NOMO-1 (cell line): Measurements from ENCODE around the gene PLCH1.

Source experiments
- DNase-seq, 2 experiments: peaks; one replicate each; lab custom pipeline; 2025; ENCODE audit not compliant: unreplicated experiment in 2 of 2; lab: John Stamatoyannopoulos, UW

PLCH1 gene

DNA sequence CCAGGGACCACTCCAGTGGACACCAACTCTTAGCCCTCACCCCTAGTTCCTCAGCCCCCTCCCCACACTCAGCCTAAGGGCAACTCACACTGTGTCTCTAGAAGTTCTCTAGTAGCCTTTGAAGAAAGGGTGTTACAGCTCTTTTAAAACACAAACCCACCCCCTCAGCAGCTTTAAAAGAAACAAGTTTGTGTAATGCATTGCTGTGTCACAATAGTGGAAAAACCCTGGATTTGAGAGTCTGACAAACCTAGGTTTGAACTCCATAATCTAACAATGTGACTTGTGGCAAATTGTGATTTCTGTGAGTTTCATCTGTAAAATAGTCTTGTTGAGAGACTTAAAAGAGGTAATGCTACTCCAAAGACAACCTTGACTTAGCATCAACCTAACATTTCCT, 54.0 kb downstream of the PLCH1 start:
- no peak for DNase-seq

DNA sequence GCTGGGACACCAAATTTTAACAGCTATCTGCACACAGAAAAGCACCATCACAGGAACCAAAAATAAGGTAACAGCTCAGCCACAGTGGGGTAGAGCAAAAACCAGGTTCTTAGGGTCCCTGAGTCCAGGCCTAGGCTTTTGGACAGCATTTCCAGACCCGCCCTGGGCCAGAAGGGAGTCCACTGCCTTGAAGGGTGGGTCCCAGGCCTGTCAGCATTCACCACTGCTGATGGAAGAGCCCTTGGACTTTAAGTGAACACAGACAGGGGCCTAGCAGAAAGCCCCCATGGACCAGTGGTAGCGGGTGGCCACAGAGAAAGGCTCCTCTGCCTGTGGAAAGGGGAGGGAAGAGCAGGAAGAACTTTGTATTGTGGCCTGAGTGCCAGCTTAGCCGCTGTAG, 56.4 kb downstream of the PLCH1 start:
- no peak for DNase-seq

DNA sequence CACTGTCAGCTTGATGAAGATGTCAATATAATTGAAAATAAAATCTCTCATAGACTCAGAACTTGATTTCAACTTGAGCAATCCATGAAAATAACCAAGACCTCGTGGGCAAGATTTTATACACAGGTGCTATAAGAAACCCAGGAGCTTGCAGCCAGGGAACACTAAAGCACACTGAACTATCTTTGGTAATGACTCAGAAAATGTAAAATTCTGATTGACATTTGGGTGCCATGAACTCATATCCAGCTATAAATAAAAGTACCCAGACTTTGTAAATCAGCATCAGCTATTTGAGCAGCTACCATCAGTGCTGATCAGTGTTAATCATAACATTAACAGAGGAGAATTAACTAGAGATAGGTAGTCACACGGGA, 61.5 kb downstream of the PLCH1 start:
- no peak for DNase-seq

DNA sequence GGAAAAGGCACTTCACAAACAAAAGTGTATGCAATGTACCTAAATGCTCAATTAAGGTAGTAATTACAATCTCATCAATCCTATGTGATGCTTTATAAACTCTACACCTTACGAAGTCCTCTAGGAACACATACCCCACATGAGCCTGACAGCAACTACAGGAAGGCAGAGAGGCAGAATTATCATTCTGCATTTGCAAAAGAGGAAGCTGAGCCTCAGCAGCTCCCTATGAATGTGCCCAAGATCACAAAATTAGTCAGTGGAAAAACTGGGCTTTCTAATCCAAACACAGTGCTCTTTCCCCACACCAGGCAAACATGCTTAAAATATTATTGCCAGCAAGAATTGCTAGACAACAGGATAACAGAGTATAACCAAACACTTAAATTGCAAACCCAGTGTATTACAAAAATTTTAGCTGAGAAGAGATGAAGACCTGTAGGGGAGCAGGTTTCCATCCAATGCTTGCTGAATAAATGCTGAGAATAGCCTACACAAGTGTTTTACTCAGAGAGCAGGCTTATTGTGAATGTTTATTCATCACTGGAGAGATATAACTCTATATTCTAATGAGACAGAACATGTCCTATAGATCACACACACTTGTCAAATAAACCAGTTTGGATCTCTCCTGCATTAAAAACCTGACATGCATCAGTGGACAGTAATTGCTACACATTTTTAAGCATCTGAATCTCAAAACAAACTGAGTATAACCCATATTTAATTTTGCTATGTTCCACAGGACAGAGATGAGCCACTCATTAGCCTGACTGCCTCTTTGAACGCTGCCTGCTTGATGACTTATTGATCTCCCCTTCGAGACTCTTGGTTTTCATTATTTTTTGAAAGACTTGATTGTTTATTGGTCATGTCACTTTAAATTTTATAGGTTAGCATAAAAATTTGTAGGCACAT, 62.2 kb downstream of the PLCH1 start:
- DNase-seq = peak in 1 of 2 experiments; percentile 14

DNA sequence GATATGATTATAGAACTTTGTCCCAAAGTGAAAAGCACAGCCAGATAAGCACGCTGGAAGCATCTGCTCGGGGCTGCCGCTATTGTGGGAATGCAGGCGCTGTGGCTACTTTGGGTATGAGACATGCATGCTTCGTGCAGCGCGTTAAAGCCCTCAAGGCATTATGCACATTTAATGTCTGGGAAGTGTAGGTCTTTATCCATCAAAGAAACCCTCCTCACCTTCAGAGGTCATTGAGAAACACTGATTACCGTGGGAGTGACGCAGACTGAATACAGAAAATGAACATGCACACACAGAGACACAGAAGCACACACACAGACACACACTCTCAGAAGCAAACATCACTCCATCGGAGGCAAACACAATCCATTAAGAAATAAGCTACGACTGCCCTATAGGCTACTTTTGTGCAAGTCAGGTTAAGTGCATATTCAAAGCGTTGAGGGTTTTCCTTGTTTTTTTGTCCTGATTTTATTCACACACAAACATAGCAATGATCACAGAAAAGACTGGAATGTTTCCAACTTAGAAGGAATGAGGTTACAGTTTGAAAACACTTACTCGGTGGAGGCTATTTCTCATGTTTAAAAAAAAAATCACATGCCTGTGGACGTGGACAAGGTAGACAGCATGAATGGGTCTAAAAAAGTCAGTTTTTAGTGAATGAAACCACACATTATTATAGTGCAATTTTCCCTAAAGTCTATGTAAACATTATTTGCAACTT, 68.5 kb downstream of the PLCH1 start:
- DNase-seq = no peak

DNA sequence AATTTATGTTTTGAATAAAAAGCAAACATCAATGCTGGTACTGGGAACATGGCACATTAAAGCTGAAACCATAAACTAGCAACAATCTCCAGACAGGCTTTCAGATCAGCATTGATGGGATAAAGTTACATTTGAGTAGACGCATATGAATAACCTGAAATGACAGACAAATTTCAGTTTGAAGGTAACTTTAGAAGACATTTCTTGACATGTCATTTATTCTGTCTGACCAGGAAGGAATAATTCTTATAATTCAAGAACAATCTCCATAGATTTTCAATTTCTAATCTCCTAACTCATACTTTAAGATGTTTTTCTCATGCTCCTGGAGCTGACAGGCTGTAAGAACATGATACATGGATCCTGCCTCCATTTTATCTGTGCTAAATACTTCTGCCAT, 69.8 kb downstream of the PLCH1 start:
- DNase-seq = no peak

DNA sequence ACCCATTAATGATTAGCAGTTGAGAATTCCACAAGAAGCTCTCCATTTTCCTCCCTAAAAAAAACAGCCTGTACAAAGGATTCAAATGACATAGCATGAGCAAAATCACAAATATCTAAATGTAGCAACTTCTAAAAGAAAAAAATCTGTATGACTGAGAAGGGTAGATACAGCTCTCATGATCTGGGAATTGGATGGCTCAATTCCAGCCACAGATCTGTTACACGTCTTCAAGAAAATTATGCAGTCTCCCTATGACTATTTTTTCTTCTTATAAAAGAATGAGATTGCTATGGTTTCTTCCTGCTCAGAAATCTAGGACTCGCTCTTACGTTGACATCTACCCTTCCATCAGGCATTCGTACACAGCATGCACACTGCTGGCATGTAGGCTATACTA, 71.5 kb downstream of the PLCH1 start:
- no peak for DNase-seq

DNA sequence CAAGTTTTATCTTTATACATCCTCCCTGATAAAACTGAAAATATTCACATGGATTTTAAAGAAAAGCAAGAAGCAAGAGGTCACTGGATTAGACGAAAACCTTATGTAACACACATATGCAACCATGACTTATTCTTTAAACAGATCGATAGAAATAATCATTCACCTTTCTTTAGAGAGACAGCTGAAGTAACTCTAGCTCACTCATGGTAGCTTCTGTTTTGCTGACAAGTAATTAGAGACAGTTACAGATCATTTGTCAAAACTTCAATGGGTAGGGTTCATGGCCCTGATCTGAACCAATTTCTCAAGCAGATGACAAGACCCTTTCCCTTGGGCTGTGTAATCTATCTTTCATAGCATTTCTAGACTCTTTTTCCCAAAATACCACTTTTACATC, 74.5 kb downstream of the PLCH1 start:
- no peak for DNase-seq

DNA sequence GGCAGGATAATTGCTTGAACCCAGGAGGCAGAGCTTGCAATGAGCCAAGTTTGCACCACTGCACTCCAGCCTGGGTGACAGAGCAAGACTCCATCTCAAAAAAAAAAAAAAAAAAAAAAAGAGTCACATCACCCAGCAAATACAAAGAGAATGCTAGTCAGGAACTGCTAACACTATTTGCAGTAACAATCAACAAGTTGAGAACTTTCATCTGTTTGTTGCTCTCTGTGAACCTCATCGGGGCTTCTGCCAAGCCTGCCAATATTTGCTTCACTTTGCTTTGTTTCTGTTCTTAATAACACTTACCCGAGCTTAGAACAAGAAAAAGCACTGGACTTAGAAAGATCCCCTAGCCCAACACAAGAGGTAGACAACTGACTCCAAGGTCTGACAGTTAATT, 76.9 kb downstream of the PLCH1 start:
- no peak for DNase-seq

DNA sequence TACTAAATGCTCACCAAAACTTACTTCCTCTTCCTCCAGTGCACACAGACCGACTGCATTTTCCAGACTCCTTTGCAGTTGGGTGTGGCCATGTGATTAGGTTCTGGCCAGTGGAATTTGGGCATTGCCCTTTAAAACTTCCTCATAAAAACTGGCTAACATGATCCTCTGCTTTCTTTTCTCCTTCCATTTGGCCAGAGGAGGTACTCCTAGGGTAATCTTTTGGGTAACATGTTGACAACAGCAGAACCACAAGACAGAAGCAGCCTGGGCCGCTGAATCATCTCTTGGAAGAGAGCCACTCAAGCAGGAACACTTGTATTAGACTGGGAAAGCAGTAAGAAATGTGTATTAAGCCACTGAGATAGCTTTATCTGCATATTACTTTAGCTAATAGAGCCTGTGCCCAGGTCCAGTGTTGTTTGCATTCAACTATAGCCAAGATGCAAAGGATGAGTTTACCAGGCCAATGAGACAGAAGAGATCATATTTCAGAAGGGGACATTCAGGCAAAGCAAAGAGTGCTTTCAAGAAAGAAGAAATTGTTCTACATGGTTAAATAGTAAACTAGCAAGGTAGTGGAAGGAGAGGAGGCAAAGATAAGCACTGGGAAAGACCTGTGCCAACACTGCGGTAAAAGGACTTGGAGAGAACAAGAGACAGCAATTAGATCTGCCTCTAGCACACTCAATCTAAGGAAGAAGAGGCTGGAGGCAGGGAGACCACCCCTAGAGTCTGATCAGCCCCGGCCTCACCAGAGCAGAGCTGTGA, 79.8 kb downstream of the PLCH1 start:
- DNase-seq = peak; percentile 59 to 78

DNA sequence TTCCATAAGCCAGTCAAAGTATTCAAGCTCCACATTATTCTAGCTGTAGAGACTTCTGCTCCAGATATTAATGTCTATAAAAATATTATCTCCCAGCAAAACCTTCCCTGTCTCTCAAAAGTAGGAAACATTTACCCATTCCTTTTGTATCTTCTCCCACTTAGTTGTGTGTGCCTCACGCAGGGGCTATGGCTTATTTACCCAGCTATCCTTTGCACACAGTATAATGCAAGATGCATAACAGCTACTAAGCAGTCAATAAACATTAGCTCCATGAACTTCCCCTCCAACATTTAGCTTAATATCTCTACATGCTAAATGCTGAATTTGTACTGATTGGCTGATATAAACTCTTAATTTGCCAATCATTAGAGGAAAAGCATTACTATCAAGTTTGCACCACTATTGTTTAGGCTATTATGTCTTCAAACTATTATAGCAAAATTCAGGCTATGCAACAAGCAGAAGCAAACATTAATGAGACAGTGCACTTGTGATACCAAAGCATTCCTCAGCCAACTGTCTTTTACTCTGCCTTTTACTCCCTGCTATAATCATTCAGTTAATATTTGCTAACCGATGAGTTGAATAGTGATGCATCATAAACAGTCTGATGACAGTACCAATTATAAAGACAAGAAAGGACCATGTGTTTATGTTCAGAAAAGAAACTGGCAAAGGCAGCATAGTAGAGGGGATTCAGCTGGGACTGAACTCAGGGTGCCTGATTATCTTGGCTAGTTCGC, 81.2 kb downstream of the PLCH1 start:
- DNase-seq = no peak

DNA sequence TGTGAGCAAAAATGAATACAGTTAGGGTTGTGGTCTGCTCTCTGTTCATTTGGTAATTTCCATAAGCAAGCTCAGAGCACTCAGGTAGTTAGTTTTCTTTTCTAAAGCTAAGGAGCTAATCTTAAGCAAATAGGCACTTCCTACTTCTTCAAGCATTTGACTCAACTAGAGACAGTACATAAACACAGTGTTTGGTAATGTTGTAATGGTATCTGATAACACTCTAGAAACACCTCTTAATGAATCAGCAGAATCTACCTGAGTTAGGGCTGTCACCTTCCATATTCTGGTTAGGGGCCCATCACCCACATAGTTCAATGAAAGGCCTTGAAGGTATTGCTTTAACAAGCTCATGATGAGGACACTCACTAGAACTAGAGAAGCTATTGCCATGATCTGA, 83.1 kb downstream of the PLCH1 start:
- no peak for DNase-seq

DNA sequence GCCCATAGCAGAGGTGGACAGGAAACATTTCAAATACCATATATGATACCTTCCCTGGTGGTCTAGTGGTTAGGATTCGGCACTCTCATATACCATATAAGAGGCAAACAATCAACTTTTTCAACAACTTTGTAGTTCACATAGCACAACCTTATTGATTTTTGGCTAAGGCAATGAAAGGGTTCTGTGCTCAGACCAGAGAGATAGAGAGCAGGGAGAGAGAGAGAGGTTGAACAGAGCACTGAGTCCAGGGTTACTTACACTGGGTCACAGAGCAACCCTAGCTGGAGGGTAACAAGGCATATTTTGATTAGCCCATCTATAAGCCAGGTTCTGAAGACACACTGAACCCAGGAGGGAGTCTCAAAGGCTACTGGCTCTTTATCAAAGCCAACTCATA, 83.8 kb downstream of the PLCH1 start:
- DNase-seq = no peak

DNA sequence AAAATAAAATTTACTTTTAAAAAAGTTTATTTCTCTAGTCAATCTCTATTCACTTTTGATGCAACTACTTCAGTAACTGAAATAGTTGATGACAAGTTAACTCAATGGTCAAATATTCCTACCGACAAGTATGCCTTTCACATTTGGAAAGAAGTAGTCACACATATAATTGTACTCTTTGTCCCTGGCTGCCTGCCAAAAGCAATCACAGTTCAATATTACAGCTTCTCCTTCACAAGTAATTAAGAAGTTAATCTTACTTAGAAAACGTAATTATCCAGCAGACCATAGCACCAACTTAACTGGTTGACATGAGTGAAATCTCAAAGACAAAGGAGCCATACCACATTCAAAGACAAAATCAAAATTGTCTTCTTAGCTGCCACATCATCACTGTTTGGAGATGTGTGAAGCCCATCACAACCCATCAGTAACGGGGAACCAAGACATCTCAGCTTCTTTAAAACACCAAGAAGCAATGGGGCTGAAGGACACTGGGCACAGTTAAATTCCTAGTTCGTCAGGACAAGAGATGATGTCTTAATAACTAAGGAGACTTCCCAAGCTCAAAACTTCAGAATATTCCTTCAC, 86.1 kb downstream of the PLCH1 start:
- DNase-seq = no peak

DNA sequence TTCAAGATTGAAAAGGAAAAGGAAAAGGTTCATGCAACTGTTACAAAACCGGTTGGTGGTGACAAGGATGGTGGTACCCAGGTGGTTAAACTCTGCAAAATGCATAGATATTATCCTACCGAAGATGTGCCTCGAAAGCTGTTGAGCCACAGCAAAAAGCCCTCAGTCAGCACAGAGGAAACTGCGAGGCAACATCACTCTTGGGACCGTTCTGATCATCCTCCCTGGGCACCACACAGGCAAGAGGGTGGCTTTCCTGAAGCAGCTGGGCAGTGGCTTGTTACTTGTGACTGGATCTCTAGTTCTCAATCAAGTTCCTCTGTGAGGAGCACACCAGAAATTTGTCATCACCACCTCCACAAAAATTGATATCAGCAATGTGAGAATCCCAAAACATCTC, 86.9 kb downstream of the PLCH1 start:
- DNase-seq = no peak

DNA sequence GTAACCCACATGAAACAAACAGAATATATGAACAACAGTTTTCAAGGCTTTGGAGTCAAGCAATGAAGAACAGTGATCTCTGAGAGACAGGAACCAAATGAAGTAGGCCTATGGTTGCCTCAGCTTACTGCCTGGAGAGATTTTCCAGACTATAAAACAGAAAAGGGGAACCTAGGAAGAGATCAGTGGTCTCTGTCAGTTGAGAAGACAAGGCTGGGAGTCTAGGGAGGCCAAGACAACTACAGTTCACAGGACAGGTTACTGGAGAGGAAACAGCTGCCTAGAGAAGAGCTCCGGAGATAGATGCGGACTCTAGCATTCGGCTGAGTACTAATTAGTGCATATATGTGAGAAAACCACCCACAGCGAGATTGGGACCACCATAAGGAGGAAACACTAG, 87.7 kb downstream of the PLCH1 start:
- no peak for DNase-seq

DNA sequence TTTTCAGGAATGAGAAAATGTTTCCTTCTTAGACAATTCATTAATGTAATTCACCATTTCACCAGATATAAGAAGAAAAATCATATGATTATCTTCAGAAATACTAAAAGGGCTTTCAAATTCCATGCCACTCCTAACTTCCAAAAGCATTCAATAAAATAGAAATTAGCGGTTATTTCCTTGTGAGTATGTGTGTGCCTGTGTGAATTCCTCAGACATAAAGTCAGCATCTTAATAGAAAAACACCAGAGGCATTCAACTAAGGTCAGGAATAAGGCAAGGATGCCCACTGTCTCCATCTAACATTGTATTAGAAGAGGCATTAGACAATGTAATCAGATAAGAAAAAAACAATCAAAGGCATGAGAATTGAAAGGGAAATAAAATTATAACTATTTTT, 88.4 kb downstream of the PLCH1 start:
- DNase-seq = no peak

DNA sequence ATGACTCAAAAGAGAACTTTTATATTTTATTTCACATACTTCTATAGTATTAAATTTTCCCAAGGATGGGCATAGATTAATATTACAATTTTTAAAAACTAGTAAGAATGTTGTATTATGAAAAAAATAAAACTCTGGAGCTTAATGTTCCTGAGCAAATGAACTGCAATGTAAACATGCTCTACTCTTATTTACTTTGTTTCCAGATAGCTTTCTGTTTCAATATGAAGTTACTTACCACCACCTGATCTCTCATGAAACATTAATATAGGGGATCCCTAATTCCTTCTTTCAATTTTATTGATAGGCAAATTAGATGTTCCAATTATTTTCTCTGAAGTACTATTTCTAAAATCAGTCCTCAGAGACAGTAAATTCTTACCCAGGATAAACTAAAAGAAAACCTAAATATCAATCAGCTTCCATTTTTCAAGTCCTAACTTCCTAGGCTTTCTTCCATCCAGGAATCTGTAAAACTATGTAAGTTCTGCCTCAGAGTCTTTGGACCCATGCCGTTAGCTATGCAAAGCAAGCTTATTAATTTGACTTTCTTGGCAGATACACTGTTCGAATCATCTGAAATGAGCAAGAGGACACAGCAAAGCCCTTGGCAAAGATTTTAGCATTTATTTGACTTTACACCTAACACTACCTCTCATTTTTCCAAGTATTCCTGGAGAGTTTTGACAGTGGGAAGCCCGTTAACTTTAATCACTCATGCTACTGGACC, 93.2 kb downstream of the PLCH1 start:
- no peak for DNase-seq

DNA sequence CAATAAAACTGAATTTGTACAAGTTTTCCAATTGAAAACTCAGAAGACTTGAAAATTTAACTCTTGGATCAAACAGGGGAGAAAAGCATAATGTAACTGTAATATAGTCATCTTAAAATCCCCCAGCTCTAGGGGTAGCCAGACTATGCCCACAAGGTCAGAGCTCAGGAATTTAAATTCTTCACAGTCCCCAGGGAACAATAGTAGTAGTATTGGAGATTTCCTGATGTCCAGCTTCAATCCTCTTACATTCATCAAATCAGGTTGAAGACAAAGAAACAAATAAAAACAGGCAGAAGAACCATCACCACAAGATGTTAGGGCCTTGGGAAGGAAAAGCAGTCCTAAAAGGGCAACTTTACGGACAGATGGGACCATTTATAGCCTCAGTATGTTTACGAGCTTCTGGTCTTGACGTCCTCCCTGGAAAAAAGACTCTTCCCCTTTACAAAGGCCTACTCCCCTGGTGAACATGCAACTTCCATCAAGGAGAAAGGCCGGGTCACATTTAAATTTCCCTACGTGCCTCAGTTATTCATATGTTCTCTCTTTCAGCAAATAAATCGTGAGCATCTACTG, 96.8 kb downstream of the PLCH1 start:
- no peak for DNase-seq
